NCI-H2107 treated with DMSO at 0.1 percent for 48 hours (cell line): ENCODE measurements around the gene BAG5.

Source experiments
- DNase-seq: peaks from one replicate; lab custom pipeline; 2025; ENCODE audit not compliant: unreplicated experiment; lab: John Stamatoyannopoulos, UW

The BAG5 gene

DNA sequence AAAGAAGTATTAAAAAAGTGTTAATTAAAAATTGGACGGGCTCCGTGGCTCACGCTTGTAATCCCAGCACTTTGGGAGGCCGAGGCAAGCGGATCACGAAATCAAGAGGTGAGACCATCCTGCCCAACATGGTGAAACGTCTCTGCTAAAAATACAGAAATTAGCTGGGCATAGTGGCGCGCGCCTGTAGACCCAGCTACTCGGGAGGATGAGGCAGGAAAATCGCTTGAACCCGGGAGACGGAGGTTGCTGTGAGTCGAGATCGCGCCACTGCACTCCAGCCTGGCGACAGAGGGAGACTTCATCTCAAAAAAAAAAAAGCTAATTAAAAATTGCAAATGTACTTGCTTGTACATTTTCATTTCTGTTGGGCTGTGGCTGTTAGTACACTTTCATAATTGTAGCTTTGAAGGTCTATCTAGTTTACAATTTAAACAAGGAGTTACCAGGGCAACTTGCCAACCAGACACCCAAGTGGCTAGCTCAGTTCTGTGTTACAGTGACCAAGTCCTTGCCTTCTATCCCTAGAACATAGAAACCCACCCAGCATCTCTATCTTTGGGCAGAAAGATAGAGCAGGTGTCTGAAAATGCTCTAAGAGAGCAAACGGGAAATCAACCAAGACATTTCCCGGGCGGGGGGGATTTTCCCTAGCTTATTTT lies 1.5 kb upstream of the BAG5 start:
- no peak for DNase-seq

DNA sequence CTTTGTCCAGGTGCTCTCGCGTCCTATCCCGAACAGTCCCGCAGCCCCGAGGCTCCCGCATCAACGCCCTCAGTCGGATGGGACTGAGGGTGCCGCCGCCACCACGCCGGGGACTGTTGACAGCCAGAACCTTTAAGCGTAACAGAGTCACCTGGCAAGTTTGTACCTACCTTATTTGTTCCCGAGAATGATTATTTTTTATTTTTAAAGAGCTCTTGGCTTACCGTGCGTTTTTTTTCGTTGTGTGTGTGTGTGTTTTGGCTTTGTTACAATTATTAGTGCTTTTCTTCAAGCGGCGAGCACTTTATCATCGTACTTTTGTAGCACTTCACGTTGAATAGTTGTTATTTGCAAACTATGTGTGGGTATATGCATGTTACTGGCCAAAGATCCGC lies 766 bp upstream of the BAG5 start:
- DNase-seq: no peak

DNA sequence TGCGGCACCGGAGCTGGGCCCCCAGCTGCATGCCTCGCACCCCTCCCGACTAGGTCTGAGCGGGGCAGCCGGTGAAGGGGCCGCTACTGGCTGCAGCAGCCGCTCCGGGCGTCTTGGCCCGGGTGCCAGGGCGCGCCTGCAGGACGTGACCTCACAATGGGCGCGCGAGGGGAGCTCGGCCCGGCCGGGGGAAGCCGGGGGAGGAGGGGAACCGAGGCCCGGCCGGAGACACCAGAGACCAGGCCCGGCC lies 353 bp downstream of the BAG5 start:
- no peak for DNase-seq

DNA sequence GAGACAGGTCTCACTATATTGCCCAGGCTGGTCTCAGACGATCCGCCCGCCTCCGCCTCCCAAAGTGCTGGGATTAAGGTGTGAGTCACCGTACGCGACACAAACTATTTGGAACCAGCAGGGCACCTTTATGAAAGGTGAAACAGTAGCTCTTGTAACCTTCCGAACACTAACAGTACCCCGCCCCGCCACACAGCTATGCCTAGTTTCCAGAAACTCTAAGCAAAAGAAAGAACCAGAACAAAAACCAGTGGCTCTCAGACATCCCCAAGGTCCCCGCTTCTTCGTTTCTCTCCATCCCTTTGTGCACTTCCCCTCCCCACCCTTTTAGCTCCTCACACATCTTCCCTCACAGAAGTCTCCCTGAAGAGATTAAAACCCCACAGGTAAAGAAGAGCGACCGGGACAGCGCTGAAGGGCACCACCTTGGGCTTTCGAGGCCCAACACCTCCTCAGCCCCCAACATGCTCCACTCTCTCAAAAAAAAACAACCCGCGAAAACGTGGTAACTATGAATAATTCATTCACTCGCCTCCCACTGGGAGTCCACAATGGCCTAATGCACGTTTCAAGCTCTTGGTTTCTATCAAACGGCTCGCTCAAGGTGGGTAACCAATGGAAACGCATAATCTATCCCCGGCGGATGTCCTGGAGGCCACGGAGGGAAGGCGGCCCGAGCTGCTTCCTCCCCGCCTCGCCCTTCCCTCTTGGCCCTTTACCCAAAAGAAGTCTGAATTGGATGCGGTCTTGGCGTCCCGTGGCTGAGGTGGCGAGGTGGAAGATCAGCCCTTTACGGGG lies 877 bp downstream of the BAG5 start:
- peak; percentile 35 for DNase-seq

DNA sequence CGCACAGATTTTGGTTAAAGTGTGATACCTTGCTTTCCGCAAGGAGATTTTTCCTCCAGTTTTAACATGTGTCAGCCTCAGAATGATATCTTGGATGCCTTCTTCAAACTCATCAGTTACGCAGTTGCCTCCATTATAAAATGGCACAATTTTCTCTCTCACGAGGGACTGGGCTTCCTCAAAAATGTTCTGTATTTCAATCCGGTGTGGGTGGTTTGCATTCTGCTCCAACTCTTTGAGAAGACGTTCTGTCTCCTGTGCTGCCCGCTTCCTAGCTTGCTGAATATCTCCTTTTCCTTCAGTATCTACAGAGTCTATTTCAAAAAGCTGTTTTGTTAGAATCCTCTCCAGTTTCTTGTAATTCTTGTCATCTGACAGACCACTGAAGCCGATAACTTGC lies 1.8 kb downstream of the BAG5 start:
- no peak for DNase-seq

DNA sequence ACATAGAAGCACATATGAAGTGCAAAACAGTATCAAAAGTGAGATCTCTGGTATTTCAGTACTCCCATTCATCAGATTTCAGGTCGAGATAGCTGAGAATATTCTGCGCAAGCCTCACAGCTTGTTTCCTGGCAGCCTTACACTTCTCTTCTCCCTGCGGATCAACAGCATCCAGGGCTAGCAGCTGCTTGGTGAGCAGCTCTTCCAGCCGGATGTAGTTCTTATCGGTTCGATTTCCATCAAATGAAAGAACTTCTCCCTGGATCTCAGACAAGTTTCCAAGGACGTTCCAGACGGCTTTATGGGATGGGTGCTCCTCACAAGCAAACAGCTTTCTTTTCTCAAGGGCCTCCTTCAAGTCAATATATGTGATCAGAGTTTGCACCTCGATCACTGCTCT lies 2.7 kb downstream of the BAG5 start:
- no peak for DNase-seq

DNA sequence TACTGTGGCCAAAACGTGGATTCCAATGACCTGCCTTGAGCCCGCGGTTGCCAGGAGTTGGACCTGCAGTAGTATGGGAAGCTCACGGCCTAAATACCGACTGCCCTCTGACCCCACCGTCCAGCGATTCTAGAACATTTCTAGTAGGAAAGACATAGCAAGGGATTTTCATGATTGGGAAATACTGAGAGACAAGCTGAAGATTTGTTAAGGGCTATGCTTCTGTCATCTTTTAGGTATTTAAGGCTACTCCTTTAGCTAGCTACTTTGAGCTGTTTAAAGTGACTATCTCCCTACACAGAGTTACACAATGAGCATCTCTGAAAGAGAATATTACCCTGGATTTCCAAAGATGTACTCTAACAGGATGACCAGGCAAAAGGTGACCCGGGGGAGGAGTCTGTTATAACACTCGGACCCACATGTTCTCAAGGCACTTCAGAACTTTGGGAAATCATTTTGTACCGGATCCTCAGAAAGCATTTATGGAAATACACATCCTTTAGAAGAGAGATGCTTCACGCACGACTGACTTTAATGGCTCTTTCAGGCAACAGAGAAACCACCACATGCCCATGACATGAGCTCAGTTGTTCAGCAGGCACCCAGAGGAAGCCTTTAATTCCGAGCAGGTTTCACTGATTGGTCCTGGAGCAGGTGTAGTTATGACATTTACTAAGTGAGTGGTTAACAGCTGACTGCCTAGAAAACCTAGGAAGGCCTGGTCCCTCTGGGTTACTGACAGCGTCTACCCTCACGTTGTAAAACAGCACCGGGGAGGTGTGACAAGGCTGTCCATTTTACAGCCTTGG lies 4.2 kb downstream of the BAG5 start:
- peak; percentile 99 for DNase-seq

DNA sequence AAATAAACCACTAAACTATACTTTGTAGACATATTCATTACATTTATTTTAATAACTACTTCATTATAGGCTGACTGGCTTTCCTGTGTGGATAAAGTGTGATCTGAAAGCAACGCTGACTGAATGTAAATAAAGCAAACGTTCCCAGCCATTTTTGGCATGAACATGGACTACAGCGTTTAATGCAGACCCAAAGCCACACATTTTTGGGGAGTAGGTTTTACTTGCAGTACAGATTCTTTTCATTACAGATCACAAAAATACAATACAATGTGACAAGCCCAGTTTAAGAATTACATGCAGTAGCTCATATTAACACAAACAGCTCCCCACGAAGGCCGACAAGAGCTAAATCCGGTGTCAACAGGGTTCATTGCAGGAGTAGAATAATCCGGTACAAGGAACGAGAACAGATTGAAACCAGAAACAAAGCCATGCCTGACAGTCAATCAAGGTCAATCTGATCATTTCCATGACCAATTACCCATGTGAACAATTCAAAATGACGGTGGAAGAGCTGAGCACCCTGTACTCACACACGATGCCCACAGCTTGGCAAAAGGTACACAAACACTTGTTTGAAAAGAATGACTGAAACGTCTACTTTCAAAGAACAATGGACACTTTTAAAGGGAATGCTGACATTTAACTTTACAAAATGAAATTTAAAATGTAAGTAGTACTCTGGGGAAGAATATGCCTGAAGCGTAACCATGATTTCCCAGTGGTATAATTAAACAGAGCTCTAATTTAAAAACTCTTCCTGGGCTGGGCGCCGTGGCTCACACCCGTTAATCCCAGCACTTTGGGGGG lies 5.3 kb downstream of the BAG5 start:
- no peak for DNase-seq

DNA sequence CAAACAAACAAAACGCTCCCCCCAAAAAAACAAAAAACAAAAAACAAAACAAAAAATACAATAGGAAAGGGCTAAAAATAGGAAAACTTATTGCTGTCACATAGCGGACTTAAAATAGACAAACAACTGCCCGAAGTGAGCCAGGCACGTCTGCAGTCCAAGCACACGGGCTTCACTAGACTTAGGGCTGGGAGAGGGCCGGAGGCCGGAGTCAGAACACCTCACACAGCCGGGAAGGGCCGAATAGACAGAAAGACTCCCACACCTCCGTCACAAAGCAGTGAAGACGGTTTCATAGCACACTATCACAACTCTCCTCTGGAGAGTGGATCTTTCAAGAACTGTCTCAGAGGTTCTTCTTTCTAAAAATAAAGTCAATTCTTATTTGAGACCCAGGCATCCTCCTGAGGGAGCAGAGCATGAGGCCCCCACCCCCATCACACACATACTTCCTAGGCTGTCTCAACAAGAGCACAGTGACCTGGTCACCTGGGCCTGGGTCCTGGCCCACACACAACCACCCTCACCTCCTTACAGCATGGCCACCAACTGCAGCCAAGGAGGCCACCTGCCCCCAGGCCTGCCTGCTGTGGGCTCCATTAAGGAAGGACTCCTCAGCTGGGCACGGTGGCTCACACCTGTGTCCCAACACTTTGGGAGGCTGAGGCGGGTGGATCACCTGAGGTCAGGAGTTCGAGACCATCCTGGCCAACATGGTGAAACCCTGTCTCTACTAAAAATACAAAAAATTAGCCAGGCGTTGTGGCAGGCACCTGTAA lies 6.7 kb downstream of the BAG5 start:
- DNase-seq: no peak

DNA sequence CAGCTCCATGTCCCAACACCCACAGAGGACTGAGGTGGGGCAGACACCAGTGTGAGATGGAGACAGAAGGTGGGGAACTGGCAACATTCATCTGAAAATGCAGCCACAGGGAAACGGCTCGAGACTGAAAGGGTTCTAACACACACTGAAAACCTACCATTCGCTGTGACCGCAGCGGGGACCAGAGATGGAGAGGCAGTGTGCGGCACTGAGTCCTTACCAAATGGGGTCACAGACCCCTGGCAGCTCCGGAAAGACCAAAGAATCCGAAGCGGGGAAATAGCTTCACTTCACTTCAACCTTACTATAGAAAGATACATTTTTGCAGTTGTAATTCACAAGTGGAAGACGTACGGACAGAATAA lies 9.6 kb downstream of the BAG5 start:
- no peak for DNase-seq

DNA sequence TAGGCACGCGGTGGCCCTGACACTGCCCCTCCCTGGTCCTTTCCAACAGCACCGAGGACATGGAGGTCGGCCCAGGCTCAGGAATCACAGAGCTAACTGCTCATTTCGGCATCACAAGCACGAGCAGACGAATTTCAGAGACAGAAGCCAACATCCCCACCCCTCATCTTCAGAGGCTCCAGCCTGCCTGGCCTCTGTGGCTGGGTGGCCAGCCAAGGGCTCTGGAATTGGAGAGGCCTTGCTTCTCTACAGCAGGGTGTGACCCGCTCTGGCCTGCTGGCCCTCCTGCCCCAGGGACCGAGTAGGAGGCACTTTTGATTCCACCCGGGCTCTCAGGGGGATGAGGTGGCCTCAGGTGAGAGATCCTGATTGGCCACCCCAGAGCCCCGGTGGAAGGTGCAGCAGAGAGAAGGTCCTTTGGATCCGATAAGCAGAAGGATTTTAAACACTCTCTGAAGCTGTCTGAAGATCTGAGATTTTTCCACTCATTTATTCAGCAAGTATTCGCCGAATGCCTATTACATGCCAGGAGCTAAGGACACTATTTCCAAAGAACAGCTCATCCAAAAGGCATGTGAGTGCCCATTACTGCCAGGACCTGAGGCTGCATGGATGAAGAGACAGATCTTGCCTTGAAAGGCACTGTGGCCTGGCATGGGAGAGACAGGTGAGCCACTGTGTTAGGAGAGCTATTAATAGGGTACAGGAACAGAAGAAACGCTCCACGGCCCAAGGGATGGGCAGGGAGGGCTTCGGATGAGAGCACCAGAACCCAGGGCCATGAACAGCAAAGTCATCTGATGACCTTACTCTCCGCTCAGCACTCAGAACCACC lies 10.2 kb downstream of the BAG5 start:
- no peak for DNase-seq

DNA sequence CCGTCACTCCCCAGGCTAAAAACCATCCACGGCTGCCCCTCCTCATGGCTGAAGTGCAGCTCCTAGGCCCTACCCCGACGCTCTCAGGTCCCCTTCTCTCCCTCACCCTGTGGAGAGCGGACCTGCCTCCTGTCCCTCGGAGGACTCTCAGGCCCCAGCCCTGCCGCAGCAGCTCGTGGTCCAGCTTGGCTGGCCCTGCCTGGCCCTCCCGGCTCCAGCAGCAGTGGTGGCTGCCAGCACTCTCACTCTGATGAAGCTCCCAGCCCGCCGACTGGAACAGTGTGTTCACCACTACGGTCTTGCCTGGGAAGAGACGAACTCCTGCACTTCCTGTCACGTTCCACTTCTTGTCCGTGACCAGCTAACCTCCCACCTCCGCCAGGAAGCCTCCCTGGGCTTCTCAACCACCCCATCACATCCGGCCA lies 11.1 kb downstream of the BAG5 start:
- DNase-seq: no peak

DNA sequence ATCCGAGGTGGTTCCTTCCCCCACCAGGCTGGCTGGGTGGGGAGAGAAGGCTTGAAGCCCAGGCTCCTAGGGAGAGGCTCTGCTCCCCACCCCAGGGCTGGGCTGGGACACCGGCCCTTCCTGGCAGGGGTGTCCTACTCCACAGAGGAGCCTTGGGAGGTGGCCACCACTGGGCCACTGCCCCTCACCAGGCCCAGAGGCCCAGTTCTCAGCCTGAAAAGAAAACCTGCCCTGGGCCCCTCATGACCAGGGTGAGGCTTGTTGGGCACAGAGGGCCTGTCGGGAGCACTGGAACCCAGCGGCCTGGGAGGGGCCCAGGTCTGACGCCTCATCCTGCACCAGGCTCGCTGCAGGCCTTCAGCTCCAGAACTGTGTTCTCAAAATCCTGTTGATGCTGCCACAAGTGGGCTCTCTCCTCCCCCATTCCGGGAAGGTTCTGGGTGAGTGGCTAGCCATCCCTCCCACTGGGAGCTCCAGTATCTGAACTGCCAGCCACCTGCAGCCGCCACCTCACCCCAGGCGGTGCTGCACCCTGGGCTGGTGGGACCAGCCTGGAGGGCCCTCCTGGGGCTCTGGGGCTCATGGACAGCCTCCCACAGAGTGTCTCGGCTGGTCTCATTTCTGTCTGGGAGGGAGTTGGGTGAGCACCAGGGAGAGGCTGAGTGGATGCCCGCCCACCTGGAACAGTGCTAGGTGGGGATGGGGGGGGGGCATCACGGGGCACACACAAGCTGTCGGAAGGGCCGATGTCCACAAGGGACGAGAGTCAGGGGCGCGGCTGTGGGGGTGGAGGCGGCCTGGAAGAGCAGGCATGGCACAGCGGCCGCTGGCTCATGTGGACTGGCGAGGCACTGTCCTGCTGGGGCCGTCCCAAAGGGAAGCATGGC lies 11.8 kb downstream of the BAG5 start:
- peak; percentile 90 for DNase-seq

DNA sequence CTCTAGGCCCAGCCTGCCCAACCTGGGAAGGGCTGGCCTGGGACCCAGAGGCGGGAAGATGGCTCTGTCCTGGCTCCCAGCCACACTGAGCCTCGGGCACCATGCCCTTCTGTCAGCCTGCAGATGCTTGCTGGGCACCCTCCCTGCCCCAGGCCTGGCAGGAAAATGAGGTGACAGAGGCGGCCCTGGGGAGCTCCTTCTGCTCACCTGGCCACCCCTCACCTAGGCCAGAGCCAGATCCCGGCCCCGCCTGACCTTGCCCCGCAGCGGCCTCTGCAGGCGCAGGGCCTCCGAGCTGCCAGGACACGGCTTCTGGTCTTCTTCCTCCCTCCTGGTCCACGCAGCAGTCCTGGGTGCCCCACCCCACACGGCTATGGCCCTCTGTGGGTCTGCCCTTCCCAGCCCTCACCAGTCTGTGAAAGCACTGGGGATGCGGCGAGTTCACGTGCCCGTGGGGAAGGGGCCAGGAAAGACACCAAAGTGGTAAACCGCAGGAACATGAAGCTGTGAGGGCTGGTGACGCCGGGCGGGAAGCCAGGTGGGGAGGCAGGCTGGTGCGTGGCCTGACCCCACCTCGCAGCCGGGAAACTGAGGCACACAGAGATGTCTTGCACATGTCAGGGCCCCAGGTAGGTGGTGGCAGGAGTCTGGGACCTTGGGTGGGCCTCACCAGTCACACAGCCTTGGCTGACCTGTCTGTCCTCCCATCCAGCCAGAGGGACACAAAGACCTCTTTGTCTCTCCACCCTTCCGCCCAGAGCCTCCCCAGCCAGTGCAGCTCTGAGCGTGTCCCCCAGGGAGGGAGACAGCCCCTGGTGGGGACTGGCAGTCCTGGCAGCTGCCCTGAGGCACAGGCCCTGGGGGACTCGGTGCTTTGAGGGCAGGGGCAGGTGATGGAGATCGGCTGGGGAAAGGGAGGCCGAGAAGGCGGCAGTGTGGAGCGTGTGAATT lies 12.8 kb downstream of the BAG5 start:
- no peak for DNase-seq

DNA sequence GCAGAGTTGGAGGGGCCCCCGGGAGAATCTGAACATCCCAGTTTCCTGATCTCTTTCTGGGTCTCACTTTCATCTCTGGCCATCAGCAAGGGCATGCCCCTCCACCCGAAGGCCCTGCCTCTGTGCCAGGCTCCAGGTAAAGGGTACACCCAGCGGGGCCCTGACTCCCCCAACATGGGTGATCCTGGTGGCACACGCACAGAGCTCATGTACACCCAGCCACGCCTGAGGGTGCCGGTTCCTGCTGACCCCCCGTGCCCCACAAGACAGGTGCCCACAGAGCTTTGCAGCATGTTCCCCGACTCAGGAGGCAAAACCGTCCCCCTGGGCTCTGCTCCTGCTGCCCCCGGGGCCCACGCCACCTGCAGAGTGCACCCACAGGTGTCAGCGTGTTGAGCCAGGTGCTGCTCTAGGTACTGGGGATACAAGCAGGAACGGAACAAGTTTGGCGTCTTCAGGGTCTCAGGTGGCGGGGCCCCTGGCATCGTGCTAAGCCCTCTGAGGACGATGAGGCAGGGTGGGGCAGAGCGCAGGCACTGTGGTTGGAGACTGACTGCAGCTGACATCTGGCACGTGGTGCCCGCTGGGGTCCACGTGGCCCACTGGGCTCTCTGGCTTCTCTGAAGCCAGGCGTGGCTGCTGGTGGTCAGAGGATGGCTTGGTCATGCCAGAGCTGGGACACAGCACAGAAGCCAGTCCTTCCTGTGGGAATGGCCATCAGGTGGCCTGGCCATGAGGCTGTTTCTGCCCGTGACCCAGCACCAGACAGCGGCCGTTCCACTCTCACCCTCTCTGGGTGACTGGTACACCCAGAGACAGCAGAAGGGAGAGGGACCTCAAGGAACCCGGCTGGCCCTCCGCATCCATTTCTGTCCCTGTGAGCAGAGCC lies 13.8 kb downstream of the BAG5 start:
- DNase-seq: no peak

DNA sequence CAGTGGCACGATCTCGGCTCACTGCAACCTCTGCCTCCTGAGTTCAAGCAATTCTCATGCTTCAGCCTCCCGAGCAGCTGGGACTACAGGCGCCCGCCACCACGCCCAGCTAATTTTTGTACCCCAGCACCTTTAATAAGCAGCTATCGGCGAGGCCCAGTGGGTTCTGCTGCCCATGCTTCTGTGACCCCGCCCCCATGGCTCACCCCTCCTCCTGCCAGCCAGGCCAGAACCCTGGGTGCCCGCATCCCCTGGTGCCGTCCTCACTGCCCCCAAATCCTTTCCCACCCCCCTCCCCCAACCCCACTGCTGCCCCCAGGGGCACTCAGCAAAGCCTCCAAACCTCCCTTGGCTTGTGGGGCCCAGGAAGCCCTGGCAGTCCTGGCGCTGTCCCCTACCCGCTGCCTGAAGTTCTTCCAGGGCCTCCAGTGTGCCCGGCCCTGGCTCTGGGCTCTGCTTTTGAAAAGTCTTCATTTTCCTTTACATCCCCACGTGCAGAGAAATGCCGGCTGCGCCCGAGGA lies 14.5 kb downstream of the BAG5 start:
- no peak for DNase-seq
